GM23338 (cell line): Measurements from ENCODE around the gene MORC2. TPM values are rescaled to one million over a fixed set of nuclear protein-coding genes. Genes with fewer than 3 reads are reported as not detected.

Experiments
- ATAC-seq: fragments of 200-7000 bp; cut with Tn5 transposase; 3 replicates; pipeline ENCODE4 v1.9.1; 2020
- DNase-seq: peaks from one replicate; pipeline ENCODE4 v3.0.0-alpha.2; 2015; ENCODE audit warnings: low spot score
- H2AFZ ChIP-seq: fragments of 200-600 bp; sonication (generic); 2 replicates; pipeline ENCODE4 v1.8.0; 2016; ENCODE audit warnings: antibody characterized with exemption, mild to moderate bottlenecking, moderate library complexity
- H3F3A ChIP-seq: fragments of 200-600 bp; sonication (generic); replicated peaks from 2 replicates; pipeline ENCODE4 v1.8.0; 2017; ENCODE audit warnings: antibody characterized with exemption, mixed run types, low read depth
- H3K27ac ChIP-seq: fragments of 200-600 bp; sonication (generic); 2 replicates; pipeline ENCODE4 v1.6.1; 2016; ENCODE audit warnings: low read depth
- H3K27me3 ChIP-seq: fragments of 200-600 bp; sonication (generic); 2 replicates; pipeline ENCODE4 v1.8.0; 2016; ENCODE audit warnings: mild to moderate bottlenecking, mixed run types, moderate library complexity; ENCODE audit not compliant: insufficient read depth
- H3K36me3 ChIP-seq: fragments of 200-600 bp; sonication (generic); 2 replicates; pipeline ENCODE4 v1.8.0; 2016; ENCODE audit warnings: mild to moderate bottlenecking; ENCODE audit not compliant: insufficient read depth
- H3K4me1 ChIP-seq: fragments of 200-600 bp; sonication (generic); 2 replicates; pipeline ENCODE4 v1.8.0; 2016; ENCODE audit warnings: mild to moderate bottlenecking, moderate library complexity; ENCODE audit not compliant: insufficient read depth
- H3K4me2 ChIP-seq: fragments of 200-600 bp; sonication (generic); 2 replicates; pipeline ENCODE4 v1.7.1; 2017; ENCODE audit warnings: mixed run types
- H3K4me3 ChIP-seq: fragments of 200-600 bp; sonication (generic); 2 replicates; pipeline ENCODE4 v1.6.1; 2016; ENCODE audit warnings: mixed run types
- H3K79me2 ChIP-seq: fragments of 200-600 bp; sonication (generic); replicated peaks from 2 replicates; pipeline ENCODE4 v1.8.0; 2017; ENCODE audit warnings: mild to moderate bottlenecking; ENCODE audit not compliant: insufficient read depth
- H3K9me2 ChIP-seq: fragments of 200-600 bp; sonication (generic); 2 replicates; pipeline ENCODE4 v1.8.0; 2017; ENCODE audit not compliant: insufficient read depth
- H4K20me1 ChIP-seq: fragments of 200-600 bp; sonication (generic); replicated peaks from 2 replicates; pipeline ENCODE4 v1.8.0; 2017; ENCODE audit warnings: mild to moderate bottlenecking; ENCODE audit not compliant: insufficient read depth
- H3K27ac Mint-ChIP-seq: 2 replicates; pipeline ENCODE4 v1.8.0; 2020; ENCODE audit warnings: inconsistent platforms, mild to moderate bottlenecking, moderate library complexity, mixed read lengths
- H3K27me3 Mint-ChIP-seq: 3 replicates; pipeline ENCODE4 v1.8.0; 2022; ENCODE audit warnings: low read depth, mild to moderate bottlenecking, moderate library complexity, mixed read lengths, inconsistent platforms; ENCODE audit not compliant: insufficient read depth, poor library complexity
- H3K36me3 Mint-ChIP-seq: 3 replicates; pipeline ENCODE4 v1.8.0; 2021; ENCODE audit warnings: low read depth, mild to moderate bottlenecking, inconsistent platforms, moderate library complexity, mixed read lengths
- H3K4me1 Mint-ChIP-seq: 3 replicates; pipeline ENCODE4 v1.8.0; 2020; ENCODE audit warnings: mild to moderate bottlenecking, inconsistent platforms, mixed read lengths
- H3K4me3 Mint-ChIP-seq: 3 replicates; pipeline ENCODE4 v1.8.0; 2021; ENCODE audit warnings: moderate library complexity, mild to moderate bottlenecking, inconsistent platforms, mixed read lengths
- H3K9me3 Mint-ChIP-seq: 3 replicates; pipeline ENCODE4 v1.8.0; 2020; ENCODE audit warnings: moderate library complexity, mild to moderate bottlenecking, inconsistent platforms, mixed read lengths
- CREB1 ChIP-seq: fragments of 250-450 bp; sonication (Bioruptor Pico); IDR thresholded peaks from 2 replicates; pipeline ENCODE4 v1.5.0; 2020; ENCODE audit warnings: low read depth, mild to moderate bottlenecking, moderate library complexity
- CTCF ChIP-seq, 2 experiments: fragments of 200-600 bp in 1 of 2; sonication (generic) in 1 of 2; conservative IDR thresholded peaks; 2 replicates each; pipeline versions ENCODE4 v1.5.1 to v1.6.1; 2016 to 2017; ENCODE audit warnings: antibody characterized with exemption in 2 of 2, low read depth in 2 of 2, mild to moderate bottlenecking in 2 of 2, moderate library complexity in 1 of 2
- ETS1 ChIP-seq: IDR thresholded peaks from 2 replicates; pipeline ENCODE4 v1.6.1; 2016; ENCODE audit warnings: antibody characterized with exemption
- EZH2 ChIP-seq: fragments of 200-600 bp; sonication (generic); IDR thresholded peaks from one replicate; pipeline ENCODE4 v1.8.0; 2017; ENCODE audit warnings: antibody characterized with exemption, mild to moderate bottlenecking, low read depth; ENCODE audit not compliant: unreplicated experiment
- EZH2phosphoT487 ChIP-seq: fragments of 200-600 bp; sonication (generic); IDR thresholded peaks from one replicate; pipeline ENCODE4 v1.8.1; 2018; ENCODE audit warnings: antibody characterized with exemption; ENCODE audit not compliant: unreplicated experiment
- JUNB ChIP-seq: IDR thresholded peaks from one replicate; pipeline ENCODE4 v1.6.1; 2016; ENCODE audit warnings: antibody characterized with exemption; ENCODE audit not compliant: unreplicated experiment
- NANOG ChIP-seq: IDR thresholded peaks from 2 replicates; pipeline ENCODE4 v1.6.1; 2016; ENCODE audit warnings: antibody characterized with exemption, borderline replicate concordance
- POLR2AphosphoS5 ChIP-seq: IDR thresholded peaks from 2 replicates; pipeline ENCODE4 v1.6.1; 2016; ENCODE audit warnings: antibody characterized with exemption, low read depth
- REST ChIP-seq: IDR thresholded peaks from one replicate; pipeline ENCODE4 v1.6.1; 2018; ENCODE audit warnings: antibody characterized with exemption; ENCODE audit not compliant: unreplicated experiment
- STAT1 ChIP-seq: IDR thresholded peaks from one replicate; pipeline ENCODE4 v1.6.1; 2016; ENCODE audit warnings: antibody characterized with exemption; ENCODE audit not compliant: unreplicated experiment
- ZNF114 ChIP-seq: fragments of 250-450 bp; sonication (Bioruptor Pico); IDR thresholded peaks from 2 replicates; pipeline ENCODE4 v1.5.0; 2020; ENCODE audit warnings: mild to moderate bottlenecking, moderate library complexity
- ZNF331 ChIP-seq: fragments of 250-450 bp; sonication (Bioruptor Pico); IDR thresholded peaks from 2 replicates; pipeline ENCODE4 v1.5.0; 2020; ENCODE audit warnings: low read depth, mild to moderate bottlenecking, moderate library complexity
- polyA plus RNA-seq: library from polyadenylated mRNA; unstranded; fragments of >200 nt; fragmentation: Nextera tagmentation; extraction: Ambion mirVana; gene quantifications from 2 replicates; pipeline ENCODE4 v1.2.1, GENCODE V29; 2016
- total RNA-seq: library from RNA; depleted of rRNA; stranded (reverse); fragments of >200 nt; shearing (Covaris generic); gene quantifications from 2 replicates; pipeline ENCODE4 v1.2.3, GENCODE V29; 2014

MORC2 gene
- total and polyA plus RNA-seq, 2 experiments from 2014 or later = 33.1 to 63.8 TPM

- TF ChIP-seq REST (no peak), ZNF331 (CRISPR knock-in tag) (no peak), CTCF (conservative IDR thresholded peaks at IDR 0.05; ENCODE audit: low read depth in 2 of 2) (no peak), EZH2phosphoT487 (no peak), STAT1 (no peak), ETS1 (no peak), POLR2AphosphoS5 (no peak)
Observed at GRCh38 chr22:30876221-30876751, 92.3 kb downstream of the MORC2 start (continued).

GRCh38 chr22:30875481-30876215 lies 92.9 kb downstream of the MORC2 start:
- Histone ChIP-seq H3K4me3 (no peak overlapping the region), H3K4me1 (no peaks in the 10 kb centered on the region), H3K79me2 (no peaks in the 10 kb centered on the region), H3F3A (no peaks in the 10 kb centered on the region), H3K27ac (no peak overlapping the region), H4K20me1 (no peaks in the 10 kb centered on the region), H3K36me3 (no peaks in the 10 kb centered on the region), H3K4me2 (no peak overlapping the region), H3K9me2 (no peaks in the 10 kb centered on the region), H3K27me3 (no peaks in the 10 kb centered on the region), H2AFZ (no peak overlapping the region)
- peaks cover 2% of the 10 kb centered on the region for H3K27me3 Mint-ChIP-seq
- TF ChIP-seq ZNF331 (CRISPR knock-in tag) (no peak), EZH2phosphoT487 (no peak), NANOG (no peak), ZNF114 (CRISPR knock-in tag) (no peak), JUNB (no peak), STAT1 (no peak), POLR2AphosphoS5 (no peak), EZH2 (no peak), REST (no peak), ETS1 (no peak), CREB1 (no peak), CTCF (conservative IDR thresholded peaks at IDR 0.05; ENCODE audit: low read depth in 2 of 2) (no peak)
- H3K36me3 Mint-ChIP-seq = no peaks in the 10 kb centered on the region
- H3K27ac Mint-ChIP-seq = no peak overlapping the region
- no peak for ATAC-seq
- peaks cover 3% of the 10 kb centered on the region for H3K4me1 Mint-ChIP-seq
- no peak for DNase-seq
- H3K9me3 Mint-ChIP-seq = no peaks in the 10 kb centered on the region
- H3K4me3 Mint-ChIP-seq = no peak overlapping the region
